HG03342 (cell line): Measurements from ENCODE around the gene UVSSA.
"Not testable (repeated sequence)": the region's sequence is repeated elsewhere in the genome, so short reads cannot be mapped to it uniquely, and the experiment has no call there.

ENCODE experiments used
- ATAC-seq: cut with Tn5 transposase; IDR thresholded peaks from one replicate; pipeline ENCODE4 v1.9.1; 2021; ENCODE audit warnings: mild to moderate bottlenecking, moderate library complexity; ENCODE audit not compliant: unreplicated experiment

Gene UVSSA

DNA sequence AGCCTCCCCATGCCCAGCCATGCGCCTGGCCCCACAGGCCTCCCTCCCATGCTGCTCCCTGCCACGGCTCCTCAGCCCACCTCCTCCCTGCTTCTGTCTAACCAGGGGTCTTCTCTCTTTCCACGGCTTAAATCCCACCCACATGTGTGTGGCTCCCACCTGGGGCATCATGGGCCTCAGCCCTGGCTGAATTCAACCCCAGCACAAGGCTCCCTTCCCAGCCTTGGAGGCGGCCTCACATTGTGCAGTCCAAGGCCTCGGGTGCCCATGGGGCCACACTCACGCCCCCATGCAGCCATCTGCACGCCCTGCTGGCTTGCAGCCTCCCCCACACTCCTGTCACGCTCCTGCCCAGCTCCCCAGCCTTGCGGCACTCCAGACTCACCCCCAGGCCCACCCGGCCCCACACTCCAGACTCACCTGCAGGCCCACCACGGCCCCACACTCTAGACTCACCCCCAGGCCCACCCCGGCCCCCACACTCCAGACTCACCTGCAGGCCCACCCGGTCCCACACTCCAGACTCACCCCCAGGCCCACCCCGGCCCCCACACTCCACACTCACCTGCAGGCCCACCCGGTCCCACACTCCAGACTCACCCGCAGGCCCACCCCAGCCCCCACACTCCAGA, 30.4 kb upstream of the UVSSA start:
- ATAC-seq, result no peak

DNA sequence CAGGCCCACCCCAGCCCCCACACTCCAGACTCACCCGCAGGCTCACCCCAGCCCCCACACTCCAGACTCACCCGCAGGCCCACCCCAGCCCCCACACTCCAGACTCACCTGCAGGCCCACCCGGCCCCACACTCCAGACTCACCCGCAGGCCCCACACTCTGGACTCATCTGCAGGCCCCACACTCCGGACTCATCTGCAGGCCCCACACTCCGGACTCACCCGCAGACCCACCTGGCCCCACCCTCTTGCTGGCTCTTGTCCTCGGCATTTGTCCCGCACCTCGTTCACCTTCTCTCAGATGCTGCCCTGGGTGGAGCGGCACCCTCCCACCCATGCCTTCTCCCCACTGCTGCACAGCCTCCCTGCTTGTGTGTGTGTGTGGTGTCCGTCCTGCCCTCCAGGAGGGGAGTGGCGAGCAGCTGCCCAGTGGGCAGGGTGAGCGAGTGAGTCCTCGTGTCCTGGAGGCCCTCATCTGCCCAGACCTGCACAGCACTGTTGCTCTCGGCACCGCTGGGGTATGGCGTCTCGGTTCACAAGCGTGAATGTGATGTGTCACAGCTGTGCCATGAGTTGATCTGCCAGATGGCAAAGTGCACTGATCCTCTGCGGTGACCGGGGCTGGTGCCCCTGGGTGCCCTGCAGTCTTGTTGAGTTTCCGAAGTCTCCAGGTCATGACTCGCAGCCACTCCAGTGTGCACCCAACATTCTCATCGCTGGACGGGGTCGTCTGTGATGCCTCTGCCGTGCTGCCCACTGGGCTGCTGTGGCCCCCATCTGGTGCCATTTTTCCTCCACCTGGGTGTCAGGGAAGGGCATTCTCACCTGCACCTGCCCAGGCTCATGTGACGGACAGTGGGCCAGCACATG, 29.6 kb upstream of the UVSSA start:
- ATAC-seq, result no peak

DNA sequence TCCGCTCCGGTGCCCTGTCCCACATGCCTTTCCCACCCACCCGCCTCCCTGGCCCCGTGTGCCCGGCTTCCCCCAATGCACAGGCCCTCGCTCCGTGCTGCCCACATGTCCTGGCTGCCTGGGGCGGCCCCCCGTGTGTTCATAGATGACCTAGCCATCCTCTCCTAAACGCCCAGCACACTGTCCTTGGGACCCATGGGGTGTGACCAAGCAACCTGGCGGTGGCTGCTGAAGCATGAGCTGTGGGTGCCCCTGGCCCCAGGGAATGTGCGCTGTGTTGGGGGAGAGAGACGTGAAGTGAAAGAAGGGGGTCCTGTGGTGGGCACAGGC, 29.0 kb upstream of the UVSSA start:
- ATAC-seq, result no peak

DNA sequence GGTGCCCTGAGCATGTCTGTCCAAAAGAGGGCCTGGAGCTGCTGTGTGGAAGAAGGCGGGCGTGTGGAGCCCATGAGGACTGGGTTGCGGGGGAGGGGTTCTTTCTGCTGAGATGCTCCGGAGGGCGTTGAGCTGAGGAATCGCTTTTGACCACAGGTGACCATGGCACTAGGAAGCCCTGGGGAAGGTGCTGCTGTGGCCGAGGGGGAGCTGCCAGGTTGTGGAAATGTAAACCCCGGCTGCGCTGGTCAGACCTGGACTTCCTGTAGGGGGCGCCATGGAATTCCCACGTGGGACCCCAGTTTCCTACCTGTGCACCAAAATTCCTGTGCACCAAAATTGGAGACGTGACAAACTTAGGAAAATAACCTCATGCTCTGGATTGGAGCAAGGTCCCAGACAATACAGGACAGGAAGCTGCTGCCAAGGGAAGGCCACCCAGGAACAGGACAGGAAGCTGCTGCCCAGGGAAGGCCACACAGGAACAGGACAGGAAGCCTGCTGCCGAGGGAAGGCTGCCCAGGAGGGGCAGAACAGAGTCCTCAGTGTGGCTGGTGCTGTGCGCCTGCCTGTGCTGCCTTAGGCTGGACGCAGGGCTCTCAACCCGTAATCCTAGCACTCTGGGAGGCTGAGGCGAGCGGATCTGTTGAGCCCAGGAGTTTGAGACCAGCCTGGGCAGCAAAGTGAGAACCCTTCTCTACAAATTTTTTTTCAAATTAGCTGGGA, 28.4 kb upstream of the UVSSA start:
- ATAC-seq, result no peak

DNA sequence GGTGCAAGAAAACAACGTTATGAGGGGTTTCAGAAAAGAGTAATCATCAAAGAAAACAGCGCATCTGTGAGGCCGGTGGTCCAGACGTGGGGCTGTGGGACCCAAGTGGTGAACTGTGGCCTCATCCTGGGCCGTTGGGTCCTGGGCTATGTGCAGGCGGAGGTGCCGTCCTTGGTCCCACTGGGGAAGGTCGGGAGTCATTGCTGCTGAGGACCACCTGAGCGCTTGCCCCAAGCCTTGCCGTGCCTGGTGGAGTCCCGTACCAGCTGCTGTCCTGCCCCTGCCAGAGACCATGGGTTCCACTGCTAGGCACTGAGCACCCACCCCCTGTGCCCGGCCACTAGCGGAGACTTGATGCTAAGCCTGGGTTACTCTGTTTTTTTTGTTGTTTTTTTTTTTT, 25.5 kb upstream of the UVSSA start:
- no peak for ATAC-seq

DNA sequence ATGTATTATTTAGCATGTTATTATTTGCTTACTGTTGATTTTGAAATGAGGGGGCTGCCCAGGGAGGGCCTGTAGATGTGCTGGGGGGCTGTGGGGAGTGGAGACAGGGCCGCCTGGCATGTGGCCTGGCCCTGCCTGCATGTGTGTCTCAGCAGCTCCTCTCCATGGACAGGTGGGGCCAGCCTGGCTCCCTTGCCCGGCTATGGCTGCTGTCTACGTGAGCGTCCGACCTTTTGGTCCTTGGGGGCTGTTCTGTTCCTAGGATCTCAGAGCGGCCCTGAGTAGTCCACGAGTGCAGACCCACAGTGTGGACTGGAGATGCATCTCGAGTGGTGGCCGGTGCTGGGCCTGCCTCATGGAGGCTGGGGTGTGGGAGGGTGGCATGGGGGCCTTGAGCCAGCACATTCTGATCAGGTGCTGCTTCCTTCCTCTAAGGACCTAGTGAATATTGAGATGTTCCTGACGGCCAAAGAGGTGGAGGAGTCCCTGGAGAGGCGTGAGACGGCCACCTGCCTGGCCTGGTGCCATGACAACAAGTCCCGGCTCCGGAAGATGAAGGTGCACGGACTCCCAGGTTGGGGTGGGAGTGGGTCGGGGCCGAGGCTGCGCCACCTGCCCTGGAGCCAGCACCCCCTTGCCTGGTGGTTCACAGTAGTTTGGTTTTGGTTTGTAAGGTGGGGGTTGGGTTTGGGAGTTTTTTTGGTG, 24.9 kb upstream of the UVSSA start:
- no peak for ATAC-seq

DNA sequence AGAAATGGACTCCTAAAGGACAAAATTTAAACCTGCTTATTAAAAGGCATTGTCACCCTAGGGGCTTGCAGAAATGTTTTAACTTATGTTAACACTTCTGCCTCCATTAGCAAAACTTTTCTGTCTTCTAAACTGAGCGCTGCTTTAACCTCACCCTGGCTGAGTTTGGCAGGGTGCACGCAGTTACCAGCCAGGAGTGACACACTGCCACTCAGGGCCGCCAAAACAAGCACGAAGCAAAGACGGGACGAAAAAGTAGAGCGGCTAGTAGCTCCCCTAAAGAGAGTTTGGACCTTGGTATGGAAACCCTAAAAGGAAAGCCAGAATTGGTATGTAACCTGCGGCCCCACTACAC, 23.8 kb upstream of the UVSSA start:
- no peak for ATAC-seq

DNA sequence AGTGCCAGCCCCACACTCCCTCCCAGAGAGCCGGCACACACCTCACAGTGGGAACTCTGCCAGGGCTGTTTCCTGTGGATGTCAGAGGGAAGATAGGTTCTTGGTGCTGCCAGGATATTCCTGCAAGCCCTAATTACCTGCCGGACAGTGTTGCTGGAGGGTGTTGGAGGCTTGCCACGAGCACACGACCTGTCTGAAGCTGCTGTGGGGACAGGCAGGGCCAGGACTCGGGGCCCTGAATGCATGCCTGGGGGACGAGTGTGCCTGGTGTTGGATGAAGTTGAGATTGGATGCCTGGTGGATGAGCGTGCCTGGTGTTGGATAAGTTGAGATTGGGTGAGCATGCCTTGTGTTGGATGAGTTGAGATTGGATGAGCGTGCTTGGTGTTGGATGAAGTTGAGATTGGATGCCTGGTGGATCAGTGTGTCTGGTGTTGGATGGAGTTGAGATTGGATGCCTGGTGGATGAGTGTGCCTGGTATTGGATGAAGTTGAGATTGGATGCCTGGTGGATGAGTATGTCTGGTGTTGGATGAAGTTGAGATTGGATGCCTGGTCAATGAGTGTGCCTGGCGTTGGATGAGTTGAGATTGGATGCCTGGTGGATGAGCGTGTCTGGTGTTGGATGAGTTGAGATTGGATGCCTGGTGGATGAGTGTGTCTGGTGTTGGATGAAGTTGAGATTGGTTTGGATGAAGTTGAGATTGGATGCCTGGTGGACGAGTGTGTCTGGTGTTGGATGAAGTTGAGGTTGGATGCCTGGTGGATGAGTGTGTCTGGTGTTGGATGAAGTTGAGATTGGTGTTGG, 23.2 kb upstream of the UVSSA start:
- ATAC-seq, result no peak

DNA sequence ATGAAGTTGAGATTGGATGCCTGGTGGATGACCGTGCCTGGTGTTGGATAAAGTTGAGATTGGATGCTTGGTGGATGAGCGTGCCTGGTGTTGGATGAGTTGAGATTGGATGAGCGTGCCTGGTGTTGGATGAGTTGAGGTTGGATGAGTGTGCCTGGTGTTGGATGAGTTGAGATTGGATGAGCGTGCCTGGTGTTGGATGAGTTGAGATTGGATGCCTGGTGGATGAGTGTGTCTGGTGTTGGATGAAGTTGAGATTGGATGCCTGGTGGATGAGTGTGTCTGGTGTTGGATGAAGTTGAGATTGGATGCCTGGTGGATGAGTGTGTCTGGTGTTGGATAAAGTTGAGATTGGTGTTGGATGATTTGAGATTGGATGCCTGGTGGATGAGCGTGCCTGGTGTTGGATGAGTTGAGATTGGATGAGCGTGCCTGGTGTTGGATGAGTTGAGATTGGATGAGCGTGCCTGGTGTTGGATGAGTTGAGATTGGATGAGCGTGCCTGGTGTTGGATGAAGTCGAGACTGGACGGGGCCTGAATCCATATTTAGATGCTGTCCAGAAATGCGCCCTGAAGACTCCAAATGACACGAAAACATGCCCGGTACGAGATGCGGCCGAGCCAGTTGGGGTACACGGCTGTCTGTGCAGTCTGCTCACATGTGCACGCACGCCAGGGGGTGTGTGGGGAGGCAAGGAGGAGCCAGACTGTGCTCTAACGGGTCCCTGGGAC, 22.4 kb upstream of the UVSSA start:
- not testable (repeated sequence) for ATAC-seq

DNA sequence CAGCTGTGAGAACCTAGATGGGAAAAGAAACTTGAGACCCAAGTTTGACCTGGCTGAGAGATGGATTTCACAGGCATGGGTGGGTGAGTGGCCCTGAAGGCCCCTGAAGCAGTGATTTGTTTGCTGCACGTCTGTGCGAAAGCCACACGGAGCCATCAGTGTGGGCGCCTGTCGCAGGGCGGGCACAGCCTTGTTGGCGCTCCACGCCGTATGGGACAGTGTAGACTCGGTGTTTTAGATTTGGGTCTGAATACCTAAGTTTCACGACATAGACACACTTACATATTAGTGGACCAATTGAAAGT, 21.9 kb upstream of the UVSSA start:
- no peak for ATAC-seq

DNA sequence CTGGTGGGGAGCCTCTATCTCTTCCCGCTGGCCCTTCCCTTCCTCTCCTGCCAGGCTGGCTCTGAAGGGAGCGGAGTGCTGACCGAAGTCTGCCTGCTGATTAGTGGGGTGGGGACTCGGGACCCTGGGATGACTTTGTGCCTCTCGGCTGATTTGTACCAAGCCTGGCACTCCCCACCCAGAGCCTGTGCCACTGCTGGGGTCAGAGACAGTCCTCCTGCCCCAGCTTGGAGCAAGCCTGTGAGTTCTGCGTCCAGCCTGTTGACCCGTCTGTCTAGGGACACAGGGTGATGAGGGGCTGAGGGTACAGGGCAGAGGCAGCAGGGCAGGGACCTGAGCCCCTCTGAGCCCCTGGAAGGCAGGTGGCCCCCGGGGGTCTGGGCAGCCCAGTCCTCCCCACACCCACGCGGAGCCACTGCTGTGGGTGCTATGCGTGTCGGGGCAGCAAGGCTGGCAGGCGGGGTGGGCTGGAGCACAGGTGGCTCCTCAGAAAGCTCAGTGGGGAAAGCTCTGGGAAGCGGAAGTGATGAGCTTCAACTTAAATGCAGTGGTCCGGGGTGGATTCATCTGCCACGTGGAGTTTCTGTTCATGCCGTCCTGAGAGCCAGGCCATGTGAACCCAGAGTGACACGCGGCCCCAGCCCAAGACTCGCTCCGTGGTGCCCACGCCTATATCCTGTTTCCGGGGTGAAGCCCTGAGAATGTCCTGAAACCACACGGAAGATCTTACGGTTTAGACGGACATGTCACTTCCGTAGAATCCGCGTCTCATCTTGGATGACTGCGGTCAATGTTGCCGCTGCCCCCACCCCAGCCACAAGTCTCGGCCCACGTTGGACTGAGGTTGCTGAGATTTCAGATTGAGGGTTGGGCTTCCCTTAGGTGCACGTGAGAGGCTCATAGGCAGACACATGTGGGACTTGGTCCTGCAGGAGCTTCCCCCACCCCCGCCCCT, 21.1 kb upstream of the UVSSA start:
- ATAC-seq, result no peak

DNA sequence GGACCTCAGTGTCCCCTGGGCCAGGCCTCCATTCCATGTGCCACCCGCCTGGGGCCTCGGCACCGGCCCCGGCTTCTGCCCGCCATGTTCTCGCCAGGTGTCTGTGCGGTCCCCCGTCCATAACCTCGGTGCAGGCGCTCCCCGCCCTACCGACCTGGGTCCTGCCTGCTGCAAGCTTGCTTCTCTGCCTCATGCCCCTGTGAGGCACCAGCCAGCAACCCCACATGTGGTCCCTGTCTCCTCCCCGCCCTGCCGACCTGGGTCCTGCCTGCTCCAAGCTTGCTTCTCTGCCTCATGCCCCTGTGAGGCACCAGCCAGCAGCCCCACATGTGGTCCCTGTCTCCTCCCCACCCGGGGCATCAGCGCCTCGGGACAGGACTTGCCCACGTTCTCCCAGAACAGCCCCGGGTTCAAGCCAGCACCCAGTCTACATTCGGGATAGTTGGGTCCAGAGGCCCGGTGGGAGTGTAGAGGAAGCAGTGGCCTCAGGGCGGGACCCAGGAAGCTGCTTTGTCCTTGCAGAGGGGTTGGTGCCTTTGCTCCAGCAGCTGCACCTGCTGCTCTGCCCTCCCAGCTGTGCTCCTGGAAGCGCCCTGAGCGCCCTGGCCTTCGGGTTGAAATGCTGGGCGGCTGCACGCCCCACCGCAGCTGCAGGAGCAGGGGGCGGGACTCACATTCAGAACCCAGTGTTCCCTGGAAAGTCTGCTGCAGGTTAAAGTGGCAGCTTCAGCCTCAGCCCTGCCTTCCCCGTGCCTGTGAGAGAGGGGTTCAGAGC, 20.1 kb upstream of the UVSSA start:
- no peak for ATAC-seq

DNA sequence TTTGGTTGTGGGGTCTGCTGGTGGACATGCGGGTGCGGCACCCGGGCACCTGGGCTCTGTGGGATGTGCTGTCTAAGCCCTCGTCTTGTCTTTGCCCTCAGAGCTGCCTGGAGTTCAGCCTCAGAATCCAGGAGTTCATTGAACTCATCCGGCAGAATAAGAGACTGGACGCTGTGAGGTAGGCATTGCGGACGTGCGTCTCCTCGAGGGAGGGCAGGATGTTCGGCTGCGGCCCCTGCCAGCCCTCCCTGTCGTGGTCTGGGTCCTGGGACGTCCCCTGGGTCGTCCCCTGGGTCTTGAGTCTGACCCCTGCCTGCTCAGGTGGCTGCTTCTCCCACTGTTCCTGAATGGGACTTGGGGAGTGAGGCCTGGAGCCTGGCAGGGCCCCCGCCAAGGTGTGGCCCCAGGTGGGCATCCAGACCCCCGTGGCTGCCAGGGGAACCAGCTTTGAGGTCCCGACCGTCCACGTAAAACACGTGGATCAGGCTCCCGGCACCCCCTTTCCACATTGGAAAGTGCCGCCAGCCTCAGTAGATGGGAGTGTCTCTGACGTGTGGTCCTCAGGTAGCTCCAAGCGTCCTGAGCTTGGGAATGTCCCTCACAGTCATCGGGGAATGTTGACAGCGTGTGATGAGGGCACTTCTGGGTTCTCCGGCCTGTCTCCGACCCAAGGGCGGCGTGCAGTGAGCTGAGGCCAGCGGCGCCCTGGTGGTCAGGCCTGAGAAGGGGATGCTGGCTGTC, 19.3 kb upstream of the UVSSA start:
- no peak for ATAC-seq

DNA sequence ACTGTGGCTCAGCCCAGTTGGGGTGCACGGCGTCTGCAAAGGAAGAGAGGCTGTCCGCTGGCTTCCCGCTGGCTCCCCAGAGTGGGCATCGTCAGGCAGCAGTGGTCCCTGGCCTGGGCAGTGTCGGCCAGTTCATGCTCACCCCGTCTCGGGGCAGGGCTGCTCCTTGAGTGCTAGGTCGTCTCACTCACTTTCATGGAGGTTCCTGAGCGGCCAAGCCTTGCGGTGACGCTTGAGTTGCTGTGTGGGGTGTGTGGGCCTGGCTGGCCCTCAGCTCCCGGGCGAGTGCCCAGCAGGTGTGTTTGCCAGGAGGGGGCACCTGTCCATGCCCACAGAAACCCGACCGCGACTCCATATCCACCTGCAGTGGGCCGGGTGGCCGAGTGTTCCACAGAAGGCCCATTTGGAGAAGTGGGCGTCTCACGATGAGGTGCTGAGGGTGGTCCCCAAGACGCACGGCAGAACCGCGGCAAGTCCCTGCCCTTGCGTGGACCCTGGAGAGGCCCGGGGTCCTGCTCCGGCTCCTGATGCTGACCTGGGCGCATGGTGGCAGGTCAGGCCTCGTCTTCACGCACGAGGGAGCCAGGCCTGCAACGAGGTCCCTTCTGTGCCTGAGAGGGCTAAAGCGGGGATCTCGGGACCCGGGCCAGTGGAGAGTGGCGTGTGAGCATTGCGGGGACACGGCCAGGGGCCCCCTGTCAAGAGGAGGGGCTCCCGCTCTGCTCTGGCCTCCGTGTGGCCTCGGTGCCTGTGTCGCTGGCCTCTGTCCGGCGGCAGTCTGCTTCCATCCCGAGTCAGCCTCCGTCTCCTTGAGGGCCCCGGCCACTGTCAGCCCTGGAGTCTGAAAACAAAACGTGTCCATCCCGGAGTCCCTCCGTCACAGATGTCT, 18.5 kb upstream of the UVSSA start:
- ATAC-seq, result no peak

DNA sequence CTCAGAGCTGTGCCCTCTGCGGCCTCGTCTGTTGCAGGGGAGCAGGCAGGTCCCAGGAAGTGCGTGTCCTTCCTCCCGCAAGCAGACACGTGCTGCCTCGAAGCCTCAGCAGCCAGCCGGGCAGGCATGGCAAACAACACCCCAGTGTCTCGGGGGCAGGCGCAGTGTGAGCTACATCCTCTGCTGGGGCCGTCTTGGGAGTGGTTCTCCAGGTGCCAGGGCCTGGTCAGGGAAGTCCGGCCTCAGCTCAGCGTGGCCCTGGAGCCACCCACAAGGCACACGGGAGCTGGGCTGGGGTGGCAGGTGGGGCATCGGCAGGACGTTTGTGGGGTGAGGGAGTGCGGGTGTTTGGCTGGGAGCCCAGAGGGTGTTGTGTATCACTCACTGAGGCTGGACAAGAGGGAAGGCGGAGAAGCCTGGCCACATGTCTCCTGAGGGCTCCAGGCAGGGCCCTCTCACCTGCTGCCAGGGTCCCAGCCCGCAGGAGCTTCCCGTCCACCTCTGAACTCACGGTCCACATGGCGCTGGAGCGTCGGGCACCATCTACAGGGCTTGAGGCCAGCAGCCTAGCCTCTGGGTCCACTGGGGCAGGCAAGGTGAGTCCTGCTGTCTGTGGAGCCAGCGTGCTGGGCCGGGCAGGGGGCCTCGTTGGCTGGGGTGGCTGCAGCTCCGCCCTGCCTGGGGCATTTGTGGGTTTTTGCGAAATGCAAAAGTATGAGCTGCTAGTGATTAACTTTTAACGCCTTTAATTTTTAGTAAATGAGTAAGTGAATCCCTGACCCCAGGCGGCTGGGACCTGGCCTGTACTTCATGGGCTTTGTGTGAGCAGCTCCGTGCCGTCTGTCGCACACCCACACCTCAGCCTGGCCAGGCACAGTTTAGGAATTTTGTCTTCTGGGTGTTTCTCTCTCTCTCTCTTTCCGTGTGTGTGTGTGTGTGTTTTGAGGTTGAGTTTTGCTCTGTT, 17.3 kb upstream of the UVSSA start:
- no peak for ATAC-seq
